HG02870 (cell line): ENCODE measurements around the gene PALMD.

Source experiments
- ATAC-seq: cut with Tn5 transposase; IDR thresholded peaks from one replicate; pipeline ENCODE4 v1.9.1; 2021; ENCODE audit warnings: mild to moderate bottlenecking, moderate library complexity; ENCODE audit not compliant: unreplicated experiment

The PALMD gene

GRCh38 chr1:99634971-99635624 lies 10.8 kb upstream of the PALMD start:
- ATAC-seq = no peak

GRCh38 chr1:99635664-99636063 lies 10.2 kb upstream of the PALMD start:
- no peak for ATAC-seq

GRCh38 chr1:99636647-99637175 lies 9.2 kb upstream of the PALMD start:
- ATAC-seq = no peak

- no peak for ATAC-seq
These were observed 7.1 kb upstream of the PALMD start for GRCh38 chr1:99638853-99639252.

- ATAC-seq = no peak
These were observed 6.5 kb upstream of the PALMD start for GRCh38 chr1:99639408-99639807.

DNA sequence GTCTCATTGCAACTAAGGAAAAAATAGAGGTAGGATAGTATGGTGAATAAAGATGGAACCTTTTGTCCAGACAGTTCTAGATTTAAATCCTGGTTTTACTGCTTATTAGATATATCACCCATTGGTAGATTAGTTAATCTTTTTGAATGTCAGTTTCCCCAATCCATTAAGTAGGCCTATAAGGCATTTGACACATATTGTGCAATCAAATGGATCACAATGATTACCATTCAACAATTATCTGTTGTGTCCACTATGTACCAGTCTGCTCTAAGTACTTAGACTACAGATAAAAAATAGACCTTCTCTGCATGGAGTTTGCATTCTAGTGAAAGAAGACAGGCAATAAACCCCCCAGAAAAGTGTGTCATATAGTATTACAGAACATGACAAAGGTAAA lies 6.0 kb upstream of the PALMD start:
- no peak for ATAC-seq

DNA sequence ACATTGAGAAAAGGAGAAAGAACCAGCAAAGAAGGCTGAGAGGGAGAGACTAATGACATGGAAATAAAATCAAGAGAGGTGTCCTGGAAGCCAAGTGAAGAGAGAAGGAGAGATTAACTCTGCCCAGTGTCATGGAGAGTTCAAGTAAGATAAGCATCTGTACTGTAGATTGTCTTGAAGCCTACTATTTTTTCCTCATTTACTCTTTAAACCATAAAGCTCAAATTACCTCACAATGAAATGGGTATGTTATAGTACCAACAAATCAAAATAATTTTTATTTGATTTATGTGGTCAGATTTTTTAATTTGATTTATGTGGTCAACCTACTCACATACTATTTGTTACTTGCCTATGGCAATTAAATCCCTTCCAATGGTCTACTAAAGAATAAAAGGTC lies 5.2 kb upstream of the PALMD start:
- ATAC-seq = no peak

GRCh38 chr1:99641558-99641957 lies 4.4 kb upstream of the PALMD start:
- no peak for ATAC-seq

GRCh38 chr1:99642053-99642452 lies 3.9 kb upstream of the PALMD start:
- ATAC-seq = no peak

GRCh38 chr1:99643021-99643779 lies 2.7 kb upstream of the PALMD start:
- ATAC-seq = no peak

DNA sequence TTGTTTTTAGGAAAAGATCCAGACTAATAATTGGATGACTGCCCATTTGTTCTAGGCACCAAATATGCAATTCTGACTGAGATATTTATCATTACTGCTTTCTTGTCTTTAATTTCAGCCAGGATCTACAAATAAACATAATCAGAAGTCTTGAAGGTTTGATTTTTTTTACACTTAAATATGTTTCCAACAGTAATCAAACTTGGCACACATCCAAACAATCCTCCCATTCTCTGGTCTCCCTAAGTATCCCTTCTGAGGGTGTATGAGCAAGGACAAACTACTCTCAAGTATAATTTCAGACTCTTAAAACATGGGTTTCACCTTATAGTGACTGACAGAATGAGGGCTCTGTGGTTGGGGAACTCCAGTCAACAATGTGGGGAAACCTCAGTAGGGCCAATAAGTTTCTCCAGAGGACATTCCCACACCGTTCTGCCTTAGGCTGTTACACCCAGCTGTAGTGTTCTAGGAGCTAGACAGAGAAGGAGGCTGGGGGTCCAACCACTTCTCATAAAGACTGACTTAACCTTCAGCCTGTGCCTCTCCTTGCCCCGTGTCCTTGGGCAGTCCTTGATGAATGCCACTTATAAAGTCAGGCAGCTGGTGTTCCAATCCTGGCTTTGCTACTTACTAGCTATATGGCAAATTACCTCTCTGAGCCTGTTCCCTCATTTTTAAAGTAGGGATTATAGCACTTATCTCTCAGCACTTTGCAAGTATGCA lies 1.5 kb upstream of the PALMD start:
- ATAC-seq = peak; percentile 64

GRCh38 chr1:99645203-99645602 lies 710 bp upstream of the PALMD start:
- no peak for ATAC-seq

DNA sequence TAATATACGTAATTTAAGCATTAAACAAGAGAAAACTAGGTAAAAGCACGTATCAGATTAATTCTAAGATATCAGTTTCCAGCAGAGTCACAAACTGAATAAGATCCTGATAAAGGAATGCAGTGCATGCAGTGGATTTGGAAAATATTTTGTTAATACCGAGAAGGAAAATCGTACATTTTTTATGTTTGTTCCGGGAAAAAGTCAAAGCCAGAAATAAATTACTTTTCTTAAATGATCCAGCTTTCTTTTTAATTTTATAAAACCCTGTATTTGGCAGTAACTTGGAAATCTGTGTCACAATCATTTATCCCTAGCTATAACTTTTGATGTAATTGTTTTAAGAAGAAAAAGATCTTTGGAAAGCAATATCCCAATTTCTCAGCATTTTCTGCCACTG lies 955 bp downstream of the PALMD start:
- no peak for ATAC-seq

DNA sequence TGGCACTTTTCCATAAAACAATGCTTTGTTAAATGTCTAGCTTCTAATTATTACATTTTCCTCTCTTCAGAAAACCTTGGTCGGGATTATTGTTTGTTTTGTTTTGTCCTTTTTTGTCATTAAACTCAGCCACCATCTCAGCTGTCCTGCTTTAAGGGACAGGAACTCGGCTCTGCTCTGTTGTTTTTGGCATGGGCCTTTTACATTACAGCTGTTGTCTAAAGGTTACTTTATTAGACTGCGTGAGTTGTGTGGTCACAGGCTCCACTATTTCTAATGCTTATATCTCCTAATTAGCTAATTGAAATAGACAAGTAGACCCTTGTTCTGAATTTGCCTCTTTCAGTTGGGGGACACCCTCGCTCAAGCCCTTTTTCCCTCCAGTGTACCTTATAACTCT lies 1.6 kb downstream of the PALMD start:
- ATAC-seq = no peak

DNA sequence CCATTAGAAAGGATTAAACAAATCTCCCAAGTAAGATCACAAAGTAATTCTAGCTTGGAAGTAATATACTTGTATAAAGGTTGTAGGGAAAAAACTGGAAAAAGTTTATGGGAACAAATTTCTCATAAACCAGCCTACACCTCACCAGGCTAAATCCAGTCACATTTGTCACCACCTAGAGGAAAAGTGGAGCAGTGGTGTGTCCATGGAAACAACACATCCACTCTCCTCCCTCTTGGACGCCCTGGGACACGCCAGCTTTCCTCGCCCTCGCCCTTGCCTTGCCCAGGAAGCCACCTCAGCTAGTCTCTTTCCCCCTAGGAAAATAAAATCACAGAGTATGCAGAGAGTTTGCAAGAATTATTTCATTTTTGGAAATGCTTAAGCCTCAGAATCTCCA lies 2.2 kb downstream of the PALMD start:
- ATAC-seq = no peak

DNA sequence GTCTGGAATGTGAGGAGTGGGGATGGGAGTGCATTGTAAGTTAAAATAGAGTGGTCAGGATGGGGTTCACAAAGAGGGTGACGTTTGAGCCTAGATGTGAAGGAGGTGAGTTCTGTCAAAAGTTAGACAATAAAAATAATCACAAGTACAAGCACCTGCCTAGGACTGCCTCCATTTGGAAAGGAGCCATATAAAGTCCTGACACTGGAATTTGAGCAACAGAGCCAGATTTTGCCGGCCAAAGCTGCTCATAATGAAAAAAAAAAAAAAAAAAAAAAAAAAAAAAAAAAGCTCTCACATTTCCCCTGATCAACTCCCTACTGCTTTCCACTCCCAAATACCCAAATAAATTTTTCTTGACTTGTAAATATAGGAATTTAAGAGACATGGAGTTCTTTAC lies 4.1 kb downstream of the PALMD start:
- no peak for ATAC-seq

- no peak for ATAC-seq
These were observed 5.0 kb downstream of the PALMD start for GRCh38 chr1:99650773-99651437.

GRCh38 chr1:99652881-99653281 lies 7.0 kb downstream of the PALMD start:
- ATAC-seq = no peak

DNA sequence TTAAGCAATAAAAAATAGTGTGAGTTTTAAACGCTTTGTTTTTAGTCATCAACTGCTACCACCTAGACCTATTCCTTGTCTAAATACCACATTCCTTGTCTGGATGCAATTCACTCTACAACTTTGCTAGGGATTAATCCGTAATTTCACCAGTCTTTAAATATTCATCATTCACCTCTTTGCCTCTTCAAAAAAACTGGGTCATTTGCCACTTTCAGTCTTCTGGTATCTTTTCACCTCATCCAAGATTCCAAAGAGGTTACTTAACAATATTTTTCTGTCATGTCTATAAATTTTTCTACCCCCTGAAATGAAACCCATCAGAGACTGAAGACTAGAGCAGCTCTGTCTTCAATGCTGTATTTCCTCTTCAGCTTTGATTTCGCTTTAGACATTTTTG lies 9.5 kb downstream of the PALMD start:
- no peak for ATAC-seq

- no peak for ATAC-seq
These were observed 10.8 kb downstream of the PALMD start for GRCh38 chr1:99656701-99657100.
